Hypothalamus (tissue), 51 donors: Measurements from ENCODE around the gene OR5AL1.
"Not testable (repeated sequence)": the region's sequence is repeated elsewhere in the genome, so short reads cannot be mapped to it uniquely, and the experiment has no call there.

Source experiments
- DNase-seq, 51 donors: peaks; one replicate each; lab custom pipeline; 2025; lab: John Stamatoyannopoulos, UW

The OR5AL1 gene

GRCh38 chr11:56412396-56412795 lies at the start of gene OR5AL1:
OR5AL1 (plus strand) TSS chr11:56412696.
- DNase-seq = no peak

DNA sequence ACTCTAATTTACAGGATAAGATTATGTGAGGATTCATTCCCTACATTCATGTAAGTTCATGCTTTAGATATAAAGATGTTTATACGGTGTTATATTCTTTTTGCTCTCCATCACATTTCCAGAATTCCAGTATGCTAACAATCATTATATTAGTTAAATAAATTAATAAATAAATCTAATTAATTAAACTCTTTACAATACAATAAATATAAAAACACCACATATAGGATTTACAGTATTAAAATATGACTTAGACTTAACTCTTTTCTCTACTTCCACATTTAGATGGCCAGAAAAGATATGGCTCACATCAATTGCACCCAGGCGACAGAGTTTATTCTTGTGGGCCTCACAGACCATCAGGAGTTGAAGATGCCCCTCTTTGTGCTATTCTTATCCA lies 37.2 kb upstream of the OR5AL1 start, which contains the start of gene OR8U1:
Gene OR8U1 (plus strand): TSS at position 301 of the 400 bp plus-strand sequence. CDS start 0 bp downstream, at position 301.
- no peak for DNase-seq

- no peak for DNase-seq
Observed at GRCh38 chr11:56380120-56380519, 32.4 kb upstream of the OR5AL1 start.

DNA sequence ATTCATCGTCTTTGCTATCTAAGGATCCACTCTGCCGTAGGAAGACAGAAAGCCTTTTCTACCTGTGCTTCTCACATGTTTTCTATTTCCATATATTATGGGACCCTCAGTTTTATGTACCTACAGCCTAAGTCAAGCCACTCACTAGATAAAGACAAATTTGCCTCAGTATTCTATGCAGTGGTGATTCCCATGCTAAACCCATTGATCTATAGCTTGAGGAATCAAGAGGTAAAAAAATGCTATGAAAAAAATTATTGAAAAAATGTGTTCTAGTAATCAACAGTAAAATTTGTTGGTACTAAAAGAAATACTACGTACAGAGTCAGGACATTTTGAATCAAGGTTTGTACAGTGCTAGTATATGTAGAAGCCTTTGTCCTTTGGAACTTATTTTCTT lies 18.1 kb upstream of the OR5AL1 start:
- DNase-seq = no peak

GRCh38 chr11:56396047-56396446 lies 16.4 kb upstream of the OR5AL1 start:
- no peak for DNase-seq

DNA sequence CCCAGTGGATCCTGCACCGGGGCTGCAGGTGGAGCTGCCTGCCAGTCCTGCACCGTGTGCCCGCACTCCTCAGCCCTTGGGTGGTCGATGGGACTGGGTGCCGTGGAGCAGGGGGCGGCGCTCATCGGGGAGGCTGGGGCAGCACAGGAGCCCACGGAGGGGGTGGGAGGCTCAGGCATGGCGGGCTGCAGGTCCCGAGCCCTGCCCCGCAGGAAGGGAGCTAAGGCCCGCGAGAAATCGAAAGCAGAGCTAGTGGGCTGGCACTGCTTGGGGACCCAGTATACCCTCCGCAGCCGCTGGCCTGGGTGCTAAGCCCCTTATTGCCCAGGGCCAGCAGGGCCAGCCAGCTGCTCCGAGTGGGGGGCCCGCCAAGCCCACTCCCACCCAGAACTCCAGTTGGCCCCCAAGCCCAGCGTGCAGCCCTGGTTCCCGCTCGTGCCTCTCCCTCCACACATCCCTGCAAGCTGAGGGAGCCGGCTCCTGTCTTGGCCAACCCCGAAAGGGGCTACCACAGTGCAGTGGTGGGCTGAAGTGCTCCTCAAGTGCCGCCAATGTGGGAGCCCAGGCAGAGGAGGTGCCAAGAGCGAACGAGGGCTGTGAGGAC lies 10.5 kb upstream of the OR5AL1 start:
- DNase-seq = not testable (repeated sequence)

- DNase-seq = no peak
Observed at GRCh38 chr11:56404393-56404792, 8.1 kb upstream of the OR5AL1 start.

GRCh38 chr11:56410801-56411200 lies 1.7 kb upstream of the OR5AL1 start:
- DNase-seq = no peak

DNA sequence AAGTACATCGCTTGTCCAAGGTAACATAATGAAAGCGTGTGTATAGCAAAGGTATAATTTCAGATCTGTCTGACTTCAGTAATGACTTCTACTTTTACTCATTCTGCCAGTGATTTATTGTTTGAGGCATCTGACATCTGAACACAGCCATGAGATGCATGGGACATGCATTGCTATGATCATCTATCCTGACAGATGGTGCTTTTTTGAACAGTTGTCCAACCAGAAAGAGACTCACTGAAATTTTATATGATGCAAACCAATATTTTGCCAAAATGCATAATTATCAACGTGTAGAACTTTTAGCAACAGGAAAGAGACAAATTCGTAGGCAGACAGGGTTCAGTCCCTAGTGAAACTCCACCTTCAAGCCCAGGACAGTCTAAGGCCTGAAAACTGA lies 41.0 kb downstream of the OR5AL1 start:
- no peak for DNase-seq

- no peak for DNase-seq
Observed at GRCh38 chr11:56457076-56457475, 44.6 kb downstream of the OR5AL1 start.
